Skeletal muscle tissue (tissue), 4 donors: ENCODE measurements around the gene CLCA2. TPM values are rescaled to one million over a fixed set of nuclear protein-coding genes. Genes with fewer than 3 reads are reported as not detected.
"Not testable (repeated sequence)": the region's sequence is repeated elsewhere in the genome, so short reads cannot be mapped to it uniquely, and the experiment has no call there.

ENCODE experiments used
- H3K27ac ChIP-seq: one replicate; pipeline ENCODE4 v1.7.0; 2013; ENCODE audit warnings: mild to moderate bottlenecking, low read depth, low read length, inconsistent platforms
- H3K27me3 ChIP-seq, 3 donors: one replicate each; pipeline ENCODE4 v1.7.0; 2013; ENCODE audit warnings: low read length in 3 of 3; ENCODE audit not compliant: control insufficient read depth in 3 of 3, insufficient read depth in 3 of 3
- H3K36me3 ChIP-seq, 3 donors: one replicate each; pipeline ENCODE4 v1.7.0; 2013; ENCODE audit warnings: low read length in 3 of 3; ENCODE audit not compliant: control insufficient read depth in 3 of 3, insufficient read depth in 3 of 3
- H3K4me1 ChIP-seq, 3 donors: one replicate each; pipeline ENCODE4 v1.7.0; 2013; ENCODE audit warnings: low read length in 3 of 3, mild to moderate bottlenecking in 3 of 3; ENCODE audit not compliant: control insufficient read depth in 3 of 3, insufficient read depth in 3 of 3
- H3K4me3 ChIP-seq, 3 donors: one replicate each; pipeline ENCODE4 v1.7.0; 2013; ENCODE audit warnings: low read length in 3 of 3
- H3K9ac ChIP-seq, 3 donors: one replicate each; pipeline ENCODE4 v1.7.0; 2013; ENCODE audit warnings: low read length in 3 of 3, mild to moderate bottlenecking in 3 of 3, moderate library complexity in 2 of 3, low read depth in 1 of 3
- H3K9me3 ChIP-seq, 3 donors: one replicate each; pipeline ENCODE4 v1.7.0; 2013; ENCODE audit warnings: low read length in 3 of 3; ENCODE audit not compliant: control insufficient read depth in 3 of 3
- total RNA-seq: library from RNA; depleted of rRNA; stranded (reverse); fragments of >200 nt; gene quantifications from one replicate; pipeline ENCODE4 v1.2.3, GENCODE V29; 2014
- donor health status: Osteomylitis.

The CLCA2 gene
- total RNA-seq, 1 donor from 2014 or later, result not detected

- Histone ChIP-seq H3K36me3 (no peaks in the 10 kb centered on the region), H3K4me1 (peaks cover 0 to 4% (median 0%) of the 10 kb centered on the region in 3 donors), H3K9me3 (no peaks in the 10 kb centered on the region), H3K27ac (peak overlapping the region; percentile 36), H3K27me3 (no peaks in the 10 kb centered on the region), H3K4me3 (no peak overlapping the region), H3K9ac (no peak overlapping the region)
Observed at GRCh38 chr1:86487131-86487810, 63.3 kb downstream of the CLCA2 start.

GRCh38 chr1:86487811-86488141, 63.8 kb downstream of the CLCA2 start:
- Histone ChIP-seq H3K9me3 (no peaks in the 10 kb centered on the region), H3K27ac (peak overlapping the region; percentile 36), H3K4me3 (no peak overlapping the region), H3K9ac (no peak overlapping the region), H3K27me3 (no peaks in the 10 kb centered on the region), H3K36me3 (no peaks in the 10 kb centered on the region), H3K4me1 (peaks cover 0 to 4% (median 0%) of the 10 kb centered on the region in 3 donors)

- H3K9ac ChIP-seq, result no peak overlapping the region
- H3K4me1 ChIP-seq, result peaks cover 0 to 4% (median 0%) of the 10 kb centered on the region in 3 donors
- H3K27me3 ChIP-seq, result no peaks in the 10 kb centered on the region
- no peak overlapping the region for H3K27ac ChIP-seq
- no peak overlapping the region for H3K4me3 ChIP-seq
- no peaks in the 10 kb centered on the region for H3K9me3 ChIP-seq
- H3K36me3 ChIP-seq, result no peaks in the 10 kb centered on the region
Observed at GRCh38 chr1:86489242-86489878, 65.4 kb downstream of the CLCA2 start.

GRCh38 chr1:86491171-86491950, 67.4 kb downstream of the CLCA2 start:
- Histone ChIP-seq H3K36me3 (no peaks in the 10 kb centered on the region), H3K27me3 (no peaks in the 10 kb centered on the region), H3K9ac (no peak overlapping the region), H3K9me3 (no peaks in the 10 kb centered on the region), H3K4me1 (peaks cover 0 to 4% (median 0%) of the 10 kb centered on the region in 3 donors), H3K4me3 (no peak overlapping the region), H3K27ac (no peak overlapping the region)

- no peaks in the 10 kb centered on the region for H3K27me3 ChIP-seq
- H3K4me3 ChIP-seq, result no peak overlapping the region
- no peak overlapping the region for H3K27ac ChIP-seq
- H3K4me1 ChIP-seq, result peaks cover 0 to 4% (median 0%) of the 10 kb centered on the region in 3 donors
- H3K9ac ChIP-seq, result no peak overlapping the region
- no peaks in the 10 kb centered on the region for H3K9me3 ChIP-seq
- H3K36me3 ChIP-seq, result no peaks in the 10 kb centered on the region
Observed at GRCh38 chr1:86498281-86498680, 74.3 kb downstream of the CLCA2 start.

- no peak overlapping the region for H3K27ac ChIP-seq
Observed at GRCh38 chr1:86499987-86500593, 76.1 kb downstream of the CLCA2 start.

GRCh38 chr1:86500714-86501113, 76.7 kb downstream of the CLCA2 start:
- H3K9me3 ChIP-seq, result no peaks in the 10 kb centered on the region
- H3K9ac ChIP-seq, result no peak overlapping the region
- H3K27me3 ChIP-seq, result no peaks in the 10 kb centered on the region
- H3K27ac ChIP-seq, result no peak overlapping the region
- no peaks in the 10 kb centered on the region for H3K36me3 ChIP-seq
- H3K4me1 ChIP-seq, result peaks cover 0 to 4% (median 0%) of the 10 kb centered on the region in 3 donors
- no peak overlapping the region for H3K4me3 ChIP-seq

More at GRCh38 chr1:86499987-86500593, 76.1 kb downstream of the CLCA2 start:
- Histone ChIP-seq H3K4me1 (peaks cover 0 to 4% (median 0%) of the 10 kb centered on the region in 3 donors), H3K9ac (no peak overlapping the region), H3K9me3 (no peaks in the 10 kb centered on the region), H3K4me3 (no peak overlapping the region), H3K36me3 (no peaks in the 10 kb centered on the region), H3K27me3 (no peaks in the 10 kb centered on the region)

GRCh38 chr1:86502125-86502646, 78.2 kb downstream of the CLCA2 start:
- H3K36me3 ChIP-seq, H3K27ac ChIP-seq, H3K9me3 ChIP-seq, H3K4me1 ChIP-seq, H3K9ac ChIP-seq, H3K27me3 ChIP-seq: not testable (repeated sequence)
- peak overlapping the region in 2 of 3 donors; percentile 31 to 42 for H3K4me3 ChIP-seq

GRCh38 chr1:86502721-86503405, 78.9 kb downstream of the CLCA2 start:
- no peak overlapping the region for H3K9ac ChIP-seq
- no peaks in the 10 kb centered on the region for H3K9me3 ChIP-seq
- no peaks in the 10 kb centered on the region for H3K36me3 ChIP-seq
- H3K27me3 ChIP-seq, result no peaks in the 10 kb centered on the region
- H3K4me3 ChIP-seq, result peak overlapping the region in 2 of 3 donors; percentile 31 to 42
- no peak overlapping the region for H3K27ac ChIP-seq
- H3K4me1 ChIP-seq, result peaks cover 0 to 4% (median 0%) of the 10 kb centered on the region in 3 donors
